GM12892 (cell line): ENCODE measurements around the gene CUEDC2.

Experiments used
- POLR2A ChIP-seq: IDR thresholded peaks from 2 replicates; pipeline ENCODE4 v1.6.1; 2011; ENCODE audit warnings: low read depth, low read length, control low read depth
- POLR2AphosphoS5 ChIP-seq: IDR thresholded peaks from 2 replicates; pipeline ENCODE4 v1.6.1; 2011; ENCODE audit warnings: low read depth, low read length, control low read depth
- TAF1 ChIP-seq: IDR thresholded peaks from 2 replicates; pipeline ENCODE4 v1.6.1; 2011; ENCODE audit warnings: low read depth, mild to moderate bottlenecking, control low read depth, low read length, borderline replicate concordance

DNA sequence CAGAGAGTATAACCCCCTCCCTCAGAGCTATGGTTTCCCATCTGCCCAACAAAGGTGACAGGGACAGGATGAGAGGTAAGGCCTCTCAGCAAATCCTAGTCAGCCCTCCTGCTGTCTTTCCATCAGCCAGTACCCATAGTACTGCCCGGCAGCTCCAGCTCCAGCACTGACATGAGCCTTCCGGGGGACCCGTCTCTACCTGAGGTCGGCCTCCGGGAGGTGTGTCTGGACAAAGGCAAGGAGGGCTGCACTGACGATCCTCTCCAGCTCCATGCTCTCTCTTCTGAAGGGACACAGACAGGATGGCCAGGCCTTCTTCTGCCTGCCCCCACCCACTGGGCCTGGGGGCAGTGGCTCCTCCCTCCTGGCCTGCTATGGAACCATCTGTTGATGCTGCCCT is 7.5 kb downstream of the CUEDC2 start:
- no peak for TF ChIP-seq POLR2AphosphoS5
- no peak for TF ChIP-seq TAF1
- no peak for TF ChIP-seq POLR2A
